Right lobe of liver (tissue), 4 donors: ENCODE measurements around the gene MTCP1.

Source experiments
- POLR2A ChIP-seq: fragments of 450-650 bp; IDR thresholded peaks from one replicate; pipeline ENCODE4 v1.6.1; 2017; ENCODE audit warnings: antibody characterized with exemption, mild to moderate bottlenecking
- TF ChIP-seq, protein P1 (sequence below), 4 donors: fragments of 200-600 bp in 3 of 4; fragments of 450-650 bp in 1 of 4; IDR thresholded peaks; one replicate each; pipeline versions ENCODE4 v1.5.1 to v1.8.0; 2016 to 2022; ENCODE audit warnings: antibody characterized with exemption in 4 of 4, mild to moderate bottlenecking in 2 of 4
- donor health status: DM: no; HTN: no; CAD: no.
- donor health status: DM: no; HTN: no; CAD: no.
- donor health status: DM: no; HTN: yes; CAD: no.

DNA sequence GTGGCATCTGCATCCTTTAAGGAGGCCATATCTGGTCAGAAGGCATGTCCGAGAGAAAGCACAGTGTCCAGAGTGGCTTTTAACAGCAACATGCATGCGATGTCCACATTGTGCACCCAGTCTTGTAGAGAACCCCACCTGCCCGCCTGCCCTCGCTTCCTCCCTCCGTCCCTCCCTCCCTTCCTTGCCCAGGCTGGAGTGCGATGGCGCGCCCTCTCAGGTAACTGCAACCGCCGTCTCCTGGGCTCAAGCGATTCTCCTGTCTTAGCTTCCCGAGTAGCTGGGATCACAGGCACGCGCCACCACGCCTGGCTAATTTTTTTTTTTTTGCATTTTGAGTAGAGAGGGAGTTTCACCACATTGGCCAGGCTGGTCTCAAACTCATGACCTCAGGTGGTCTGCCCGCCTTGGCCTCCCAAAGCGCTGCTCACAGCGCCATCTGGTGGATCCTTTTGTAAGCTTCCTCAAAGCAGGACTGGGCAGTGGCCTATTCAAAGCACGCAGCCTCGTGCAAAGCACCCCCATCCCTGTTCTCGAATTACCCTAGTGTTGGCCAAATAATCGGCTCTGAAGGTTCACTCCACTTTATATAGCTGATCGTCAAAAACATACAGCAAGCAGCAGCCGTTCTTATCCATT, 15.4 kb upstream of the MTCP1 start:
- TF ChIP-seq, protein P1, sequence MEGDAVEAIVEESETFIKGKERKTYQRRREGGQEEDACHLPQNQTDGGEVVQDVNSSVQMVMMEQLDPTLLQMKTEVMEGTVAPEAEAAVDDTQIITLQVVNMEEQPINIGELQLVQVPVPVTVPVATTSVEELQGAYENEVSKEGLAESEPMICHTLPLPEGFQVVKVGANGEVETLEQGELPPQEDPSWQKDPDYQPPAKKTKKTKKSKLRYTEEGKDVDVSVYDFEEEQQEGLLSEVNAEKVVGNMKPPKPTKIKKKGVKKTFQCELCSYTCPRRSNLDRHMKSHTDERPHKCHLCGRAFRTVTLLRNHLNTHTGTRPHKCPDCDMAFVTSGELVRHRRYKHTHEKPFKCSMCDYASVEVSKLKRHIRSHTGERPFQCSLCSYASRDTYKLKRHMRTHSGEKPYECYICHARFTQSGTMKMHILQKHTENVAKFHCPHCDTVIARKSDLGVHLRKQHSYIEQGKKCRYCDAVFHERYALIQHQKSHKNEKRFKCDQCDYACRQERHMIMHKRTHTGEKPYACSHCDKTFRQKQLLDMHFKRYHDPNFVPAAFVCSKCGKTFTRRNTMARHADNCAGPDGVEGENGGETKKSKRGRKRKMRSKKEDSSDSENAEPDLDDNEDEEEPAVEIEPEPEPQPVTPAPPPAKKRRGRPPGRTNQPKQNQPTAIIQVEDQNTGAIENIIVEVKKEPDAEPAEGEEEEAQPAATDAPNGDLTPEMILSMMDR (IDR thresholded peaks at IDR 0.05), result peak; percentile 43 to 57 (median 54)
- TF ChIP-seq POLR2A, result no peak
